ENCODE data around the gene SPECC1.

GRCh38 chr17:20059728-20060188 lies 50.6 kb downstream of the SPECC1 start:
- no peak for TF ChIP-seq CTCF (IDR thresholded peaks at IDR 0.05 in 2 of 3, conservative IDR thresholded peaks at IDR 0.05 in 1 of 3; ENCODE audit: borderline replicate concordance in 1 of 3, insufficient read depth in 1 of 3, low read depth in 2 of 3, low read length in 2 of 3)
- TF ChIP-seq, protein P1, sequence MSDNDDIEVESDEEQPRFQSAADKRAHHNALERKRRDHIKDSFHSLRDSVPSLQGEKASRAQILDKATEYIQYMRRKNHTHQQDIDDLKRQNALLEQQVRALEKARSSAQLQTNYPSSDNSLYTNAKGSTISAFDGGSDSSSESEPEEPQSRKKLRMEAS (IDR thresholded peaks at IDR 0.05), result no peak
- no peak for TF ChIP-seq EZH2 (IDR thresholded peaks at IDR 0.05)

All from HCT116 (cell line).